ENCODE data around the gene ITLN1.

The ITLN1 gene

GRCh38 chr1:160829766-160830165, 55.2 kb downstream of the ITLN1 start:
- TF ChIP-seq, protein P1, sequence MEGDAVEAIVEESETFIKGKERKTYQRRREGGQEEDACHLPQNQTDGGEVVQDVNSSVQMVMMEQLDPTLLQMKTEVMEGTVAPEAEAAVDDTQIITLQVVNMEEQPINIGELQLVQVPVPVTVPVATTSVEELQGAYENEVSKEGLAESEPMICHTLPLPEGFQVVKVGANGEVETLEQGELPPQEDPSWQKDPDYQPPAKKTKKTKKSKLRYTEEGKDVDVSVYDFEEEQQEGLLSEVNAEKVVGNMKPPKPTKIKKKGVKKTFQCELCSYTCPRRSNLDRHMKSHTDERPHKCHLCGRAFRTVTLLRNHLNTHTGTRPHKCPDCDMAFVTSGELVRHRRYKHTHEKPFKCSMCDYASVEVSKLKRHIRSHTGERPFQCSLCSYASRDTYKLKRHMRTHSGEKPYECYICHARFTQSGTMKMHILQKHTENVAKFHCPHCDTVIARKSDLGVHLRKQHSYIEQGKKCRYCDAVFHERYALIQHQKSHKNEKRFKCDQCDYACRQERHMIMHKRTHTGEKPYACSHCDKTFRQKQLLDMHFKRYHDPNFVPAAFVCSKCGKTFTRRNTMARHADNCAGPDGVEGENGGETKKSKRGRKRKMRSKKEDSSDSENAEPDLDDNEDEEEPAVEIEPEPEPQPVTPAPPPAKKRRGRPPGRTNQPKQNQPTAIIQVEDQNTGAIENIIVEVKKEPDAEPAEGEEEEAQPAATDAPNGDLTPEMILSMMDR (IDR thresholded peaks at IDR 0.05; ENCODE audit: low read depth, low read length), result no peak
- DNase-seq (ENCODE audit: extremely low read depth, low read depth), result no peak

- DNase-seq (ENCODE audit: extremely low read depth, low read depth), result no peak
These were observed 57.6 kb downstream of the ITLN1 start for GRCh38 chr1:160827418-160827817.

GRCh38 chr1:160826546-160826945, 58.4 kb downstream of the ITLN1 start:
- no peak for DNase-seq (ENCODE audit: extremely low read depth, low read depth)
- TF ChIP-seq, protein P1 (IDR thresholded peaks at IDR 0.05; ENCODE audit: low read depth, low read length), result no peak

More at GRCh38 chr1:160827418-160827817, 57.6 kb downstream of the ITLN1 start:
- TF ChIP-seq, protein P1 (IDR thresholded peaks at IDR 0.05; ENCODE audit: low read depth, low read length), result no peak
